Activated naive CD4-positive, alpha-beta T cell treated with anti-CD3 and anti-CD28 coated beads, Interleukin-2, amount 10 ng/mL, durations not matched to agents 5 hours and 36 hours (primary cell): Measurements from ENCODE around the gene CSNK1A1. TPM values are rescaled to one million over a fixed set of nuclear protein-coding genes. Genes with fewer than 3 reads are reported as not detected.

Source experiments
- total RNA-seq, 2 experiments: library from RNA; stranded (reverse); gene quantifications; one replicate each; pipeline ENCODE4 v1.2.3, GENCODE V29; 2021

CSNK1A1 gene
- 100 to 1,000 TPM; 154 to 156 TPM for total RNA-seq

GRCh38 chr5:149551227-149552037, at the start of gene CSNK1A1:
Gene CSNK1A1, minus strand, starts transcription at chr5:149551439. Its CDS starts 475 bp downstream, at chr5:149550964.

GRCh38 chr5:149581192-149581861, 30.1 kb upstream of the CSNK1A1 start, which contains the start of gene ARHGEF37:
Gene ARHGEF37, plus strand, starts transcription at chr5:149581498. Its CDS starts 16,272 bp downstream, at chr5:149597770.

Other genes with a start within 250 kb of the CSNK1A1 start
- gene GRPEL2, start 205.9 kb downstream of the CSNK1A1 start, total RNA-seq, result 10 to 100 TPM; 34.1 to 38.7 TPM
- gene PCYOX1L, start 193.4 kb downstream of the CSNK1A1 start, total RNA-seq, result 10 to 100 TPM; 33.4 TPM
- not detected for gene IL17B, start 172.1 kb downstream of the CSNK1A1 start, total RNA-seq
- under 1 TPM; 0.28 to 0.51 TPM for gene ARHGEF37, start 30.1 kb upstream of the CSNK1A1 start, total RNA-seq
- 1 to 10 TPM; 5.7 to 5.9 TPM for gene PPARGC1B, start 178.9 kb upstream of the CSNK1A1 start, total RNA-seq